Measurements from ENCODE around the gene SCFD2. TPM values are rescaled to one million over a fixed set of nuclear protein-coding genes. Genes with fewer than 3 reads are reported as not detected.

SCFD2 gene
- total RNA-seq, 1 donor: 24.2 TPM

DNA sequence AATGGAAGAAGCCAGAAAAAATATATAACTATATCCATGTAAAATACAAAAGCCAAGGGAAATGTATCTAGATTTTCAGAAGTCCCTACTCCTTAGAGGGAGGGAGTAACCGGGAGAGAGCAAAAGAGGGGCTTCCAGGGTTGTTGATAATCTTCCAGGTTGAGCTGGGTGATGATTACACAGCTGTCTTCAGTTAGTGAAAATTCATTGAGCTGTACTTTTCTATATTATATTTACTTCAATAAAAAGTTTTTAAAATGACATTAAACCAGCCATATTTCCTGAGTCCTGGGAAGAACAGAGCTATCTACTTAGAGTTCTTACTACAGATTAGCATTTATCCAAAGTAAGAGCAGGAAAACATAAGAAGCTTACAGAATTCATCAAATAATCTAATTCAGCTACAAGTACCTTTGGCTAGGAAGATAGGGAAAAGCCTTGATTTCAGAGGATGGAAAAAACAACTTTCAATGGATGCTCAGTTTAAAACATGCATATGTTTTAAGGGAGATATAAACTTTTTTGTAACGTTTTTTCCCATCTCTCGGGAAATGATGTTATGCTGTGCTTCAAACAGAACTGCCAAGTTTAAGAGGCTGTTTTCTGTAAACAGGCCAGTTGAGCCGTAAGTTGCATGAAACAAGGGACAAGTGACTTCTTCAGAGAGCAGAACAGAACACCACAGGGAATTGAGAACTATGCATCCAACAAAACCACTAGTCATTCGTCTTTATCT lies 204.6 kb downstream of the SCFD2 start:
- Histone ChIP-seq H2AFZ (ENCODE audit: low read length) (no peak overlapping the region), H3K27me3 (ENCODE audit: insufficient read depth, low read length) (no peaks in the 10 kb centered on the region), H3K9me3 (ENCODE audit: low read depth, low read length) (no peaks in the 10 kb centered on the region), H4K20me1 (ENCODE audit: insufficient read depth, low read length) (no peaks in the 10 kb centered on the region), H3K79me2 (ENCODE audit: insufficient read depth, low read length) (no peaks in the 10 kb centered on the region), H3K4me3 (ENCODE audit: insufficient read depth, low read length) (no peak overlapping the region), H3K36me3 (ENCODE audit: insufficient read depth, low read length) (no peaks in the 10 kb centered on the region), H3K4me1 (ENCODE audit: insufficient read depth, low read length) (no peaks in the 10 kb centered on the region), H3K27ac (ENCODE audit: low read depth, low read length) (no peak overlapping the region), H3K4me2 (ENCODE audit: insufficient read depth, low read length) (no peak overlapping the region)
- DNase-seq (ENCODE audit: insufficient read length, low spot score, missing footprints): no peak
- TF ChIP-seq, protein P1, sequence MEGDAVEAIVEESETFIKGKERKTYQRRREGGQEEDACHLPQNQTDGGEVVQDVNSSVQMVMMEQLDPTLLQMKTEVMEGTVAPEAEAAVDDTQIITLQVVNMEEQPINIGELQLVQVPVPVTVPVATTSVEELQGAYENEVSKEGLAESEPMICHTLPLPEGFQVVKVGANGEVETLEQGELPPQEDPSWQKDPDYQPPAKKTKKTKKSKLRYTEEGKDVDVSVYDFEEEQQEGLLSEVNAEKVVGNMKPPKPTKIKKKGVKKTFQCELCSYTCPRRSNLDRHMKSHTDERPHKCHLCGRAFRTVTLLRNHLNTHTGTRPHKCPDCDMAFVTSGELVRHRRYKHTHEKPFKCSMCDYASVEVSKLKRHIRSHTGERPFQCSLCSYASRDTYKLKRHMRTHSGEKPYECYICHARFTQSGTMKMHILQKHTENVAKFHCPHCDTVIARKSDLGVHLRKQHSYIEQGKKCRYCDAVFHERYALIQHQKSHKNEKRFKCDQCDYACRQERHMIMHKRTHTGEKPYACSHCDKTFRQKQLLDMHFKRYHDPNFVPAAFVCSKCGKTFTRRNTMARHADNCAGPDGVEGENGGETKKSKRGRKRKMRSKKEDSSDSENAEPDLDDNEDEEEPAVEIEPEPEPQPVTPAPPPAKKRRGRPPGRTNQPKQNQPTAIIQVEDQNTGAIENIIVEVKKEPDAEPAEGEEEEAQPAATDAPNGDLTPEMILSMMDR (IDR thresholded peaks at IDR 0.05; ENCODE audit: extremely low read depth, low read depth, low read length): no peak

DNA sequence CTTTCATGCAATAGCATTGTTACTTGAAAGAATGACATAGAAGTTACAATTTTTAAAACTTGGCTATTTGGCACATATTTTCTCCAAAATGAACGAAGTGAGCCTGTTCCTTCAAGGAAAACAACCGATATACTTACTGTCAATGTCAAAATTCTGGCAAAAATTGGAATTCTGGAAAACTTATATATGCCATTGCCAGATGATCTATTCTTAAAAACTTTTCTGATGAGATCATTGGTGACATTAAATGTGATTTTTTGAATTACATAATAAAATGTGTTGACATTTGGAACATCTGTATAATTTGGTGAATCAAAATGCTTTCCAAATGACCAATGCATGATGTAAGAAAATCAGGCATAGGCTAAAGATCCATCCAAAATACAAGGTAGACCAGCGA lies 209.0 kb downstream of the SCFD2 start:
- Histone ChIP-seq H3K27ac (ENCODE audit: low read depth, low read length) (no peak overlapping the region), H2AFZ (ENCODE audit: low read length) (no peak overlapping the region), H4K20me1 (ENCODE audit: insufficient read depth, low read length) (no peaks in the 10 kb centered on the region), H3K9me3 (ENCODE audit: low read depth, low read length) (no peaks in the 10 kb centered on the region), H3K27me3 (ENCODE audit: insufficient read depth, low read length) (no peaks in the 10 kb centered on the region), H3K4me1 (ENCODE audit: insufficient read depth, low read length) (no peaks in the 10 kb centered on the region), H3K79me2 (ENCODE audit: insufficient read depth, low read length) (no peaks in the 10 kb centered on the region), H3K36me3 (ENCODE audit: insufficient read depth, low read length) (no peaks in the 10 kb centered on the region), H3K4me2 (ENCODE audit: insufficient read depth, low read length) (no peak overlapping the region), H3K4me3 (ENCODE audit: insufficient read depth, low read length) (no peak overlapping the region)
- DNase-seq (ENCODE audit: insufficient read length, low spot score, missing footprints): no peak
- TF ChIP-seq, protein P1 (IDR thresholded peaks at IDR 0.05; ENCODE audit: extremely low read depth, low read depth, low read length): no peak

DNA sequence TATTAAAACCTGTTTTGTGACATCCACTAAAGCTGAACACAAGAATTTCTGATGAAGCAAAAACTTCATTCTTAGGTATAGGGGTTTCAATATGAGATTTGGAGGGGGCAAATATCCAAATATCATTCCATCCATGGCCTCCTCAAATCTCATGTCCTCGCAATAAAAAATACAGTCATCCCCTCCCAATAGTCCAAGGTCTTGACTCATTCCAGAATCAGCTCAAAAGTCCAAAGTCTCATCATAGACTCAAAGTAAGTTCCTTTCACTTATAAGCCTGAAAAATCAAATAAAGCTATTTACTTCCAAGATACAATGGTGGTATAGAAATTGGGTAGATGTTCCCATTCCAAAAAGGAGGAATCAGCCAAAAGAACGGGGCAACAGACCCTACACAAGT lies 213.4 kb downstream of the SCFD2 start:
- Histone ChIP-seq H2AFZ (ENCODE audit: low read length) (no peak overlapping the region), H3K36me3 (ENCODE audit: insufficient read depth, low read length) (no peaks in the 10 kb centered on the region), H3K4me2 (ENCODE audit: insufficient read depth, low read length) (no peak overlapping the region), H3K27me3 (ENCODE audit: insufficient read depth, low read length) (no peaks in the 10 kb centered on the region), H4K20me1 (ENCODE audit: insufficient read depth, low read length) (no peaks in the 10 kb centered on the region), H3K4me1 (ENCODE audit: insufficient read depth, low read length) (peaks cover 4% of the 10 kb centered on the region), H3K27ac (ENCODE audit: low read depth, low read length) (no peak overlapping the region), H3K4me3 (ENCODE audit: insufficient read depth, low read length) (no peak overlapping the region), H3K9me3 (ENCODE audit: low read depth, low read length) (no peaks in the 10 kb centered on the region), H3K79me2 (ENCODE audit: insufficient read depth, low read length) (peaks cover 3% of the 10 kb centered on the region)
- TF ChIP-seq, protein P1 (IDR thresholded peaks at IDR 0.05; ENCODE audit: extremely low read depth, low read depth, low read length): no peak
- no peak for DNase-seq (ENCODE audit: insufficient read length, low spot score, missing footprints)

- TF ChIP-seq, protein P1 (IDR thresholded peaks at IDR 0.05; ENCODE audit: extremely low read depth, low read depth, low read length): no peak
- no peak overlapping the region for H3K4me2 ChIP-seq (ENCODE audit: insufficient read depth, low read length)
- no peak overlapping the region for H3K27ac ChIP-seq (ENCODE audit: low read depth, low read length)
- H2AFZ ChIP-seq (ENCODE audit: low read length): no peak overlapping the region
- H3K4me3 ChIP-seq (ENCODE audit: insufficient read depth, low read length): no peak overlapping the region
- DNase-seq (ENCODE audit: insufficient read length, low spot score, missing footprints): no peak
- no peaks in the 10 kb centered on the region for H3K9me3 ChIP-seq (ENCODE audit: low read depth, low read length)
- H3K36me3 ChIP-seq (ENCODE audit: insufficient read depth, low read length): no peaks in the 10 kb centered on the region
- no peaks in the 10 kb centered on the region for H3K27me3 ChIP-seq (ENCODE audit: insufficient read depth, low read length)
- peaks cover 3% of the 10 kb centered on the region for H3K79me2 ChIP-seq (ENCODE audit: insufficient read depth, low read length)
- H4K20me1 ChIP-seq (ENCODE audit: insufficient read depth, low read length): no peaks in the 10 kb centered on the region
- peaks cover 4% of the 10 kb centered on the region for H3K4me1 ChIP-seq (ENCODE audit: insufficient read depth, low read length)
Measured at GRCh38 chr4:53151489-53151788, 214.4 kb downstream of the SCFD2 start.

All from osteoblast (primary cell).